Lower leg skin (tissue), 3 donors: ENCODE results near the gene RTCA.

ENCODE experiments used
- CTCF ChIP-seq, 3 donors: fragments of 450-650 bp; IDR thresholded peaks; one replicate each; pipeline ENCODE4 v1.5.1; 2016; ENCODE audit warnings: antibody characterized with exemption in 3 of 3, mild to moderate bottlenecking in 3 of 3, moderate library complexity in 2 of 3
- POLR2A ChIP-seq, 2 donors: fragments of 450-650 bp; IDR thresholded peaks; one replicate each; pipeline ENCODE4 v1.6.1; 2016 to 2017; ENCODE audit warnings: antibody characterized with exemption in 2 of 2, mild to moderate bottlenecking in 1 of 2, moderate library complexity in 1 of 2

- TF ChIP-seq CTCF (IDR thresholded peaks at IDR 0.05) (no peak), POLR2A (IDR thresholded peaks at IDR 0.05) (no peak)
Measured at GRCh38 chr1:100229681-100230443, 36.2 kb upstream of the RTCA start.
